ENCODE results near the gene IFNA2.

The IFNA2 gene

DNA sequence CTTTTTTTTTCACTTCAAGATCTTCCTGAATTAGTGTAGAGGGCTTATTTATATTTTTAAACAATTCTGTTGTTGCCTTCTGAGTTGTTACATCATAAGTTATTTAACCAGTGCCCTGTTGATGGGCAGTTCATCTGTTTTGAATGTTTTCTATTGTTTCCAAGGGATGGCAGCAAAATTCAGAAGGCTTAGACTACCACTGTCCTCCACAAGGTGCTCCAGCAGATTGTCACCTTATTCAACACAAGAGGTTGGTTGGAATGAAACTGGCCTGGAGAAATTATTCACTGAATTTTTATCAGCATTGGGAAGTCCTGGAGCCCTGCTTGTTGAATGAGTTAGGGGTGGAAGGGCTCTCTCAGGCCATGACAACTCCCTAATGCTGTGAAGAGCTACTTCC is 48.7 kb downstream of the IFNA2 start:
- Mint-ChIP-seq H3K36me3 (peaks cover 14% of the 10 kb centered on the region), H3K27me3 (peaks cover 3% of the 10 kb centered on the region), H3K9me3 (peaks cover 4% of the 10 kb centered on the region), H3K27ac (peak overlapping the region; percentile 84), H3K4me1 (peaks cover 44% of the 10 kb centered on the region), H3K4me3 (peak overlapping the region; percentile 76)

DNA sequence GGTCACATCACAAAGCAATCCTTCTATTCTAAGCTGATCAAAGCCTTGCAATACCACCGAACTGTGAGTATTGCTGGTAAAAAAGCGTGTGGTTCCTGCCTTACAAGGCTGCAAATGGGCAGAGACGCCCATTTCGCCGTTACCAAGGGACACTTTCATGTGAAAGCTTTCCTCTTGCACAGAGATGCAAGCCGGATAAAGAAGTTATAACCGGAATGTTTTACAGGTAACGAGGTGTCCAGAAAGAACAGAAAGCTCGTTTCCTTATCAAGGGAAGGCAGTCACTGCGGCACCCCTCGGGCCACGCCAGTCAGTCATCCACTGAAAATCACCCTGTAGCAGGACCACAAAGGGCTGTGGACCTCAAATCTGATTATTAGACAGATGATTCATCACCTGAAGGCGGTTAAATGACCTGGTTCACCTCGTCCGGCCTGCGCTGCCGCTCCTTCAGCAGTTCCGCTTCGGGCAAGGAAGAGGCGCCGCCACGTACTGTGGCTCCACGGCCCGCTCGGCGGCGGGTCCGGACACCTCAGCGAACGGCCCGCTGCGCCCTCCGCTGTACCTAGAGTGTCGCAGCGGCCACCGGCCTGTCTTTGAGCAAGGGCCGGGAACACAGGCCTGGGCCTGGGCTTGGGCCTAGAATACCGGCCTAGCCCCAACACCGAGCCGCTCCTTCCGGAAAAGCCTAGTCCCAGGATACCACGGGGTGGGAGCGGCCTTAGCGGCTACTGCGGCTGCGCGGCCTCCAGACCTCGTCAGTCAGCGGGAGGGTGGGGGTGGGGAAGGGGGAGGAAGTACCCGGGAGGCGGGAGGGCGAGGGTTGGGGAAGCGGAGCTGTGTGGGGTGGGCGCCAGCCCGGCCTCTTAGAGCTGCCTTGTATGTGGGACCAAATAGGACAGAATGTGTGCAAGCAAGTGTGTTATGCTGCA is 50.2 kb downstream of the IFNA2 start, which contains the start of gene KLHL9:
Gene KLHL9, minus strand, starts transcription at position 704 of the 932 bp plus-strand sequence. Its CDS starts 545 bp downstream, at position 159.
- Mint-ChIP-seq H3K9me3 (peaks cover 4% of the 10 kb centered on the region), H3K4me1 (peaks cover 59% of the 10 kb centered on the region), H3K27me3 (no peaks in the 10 kb centered on the region), H3K4me3 (peak within 1 kb of the TSS; percentile 93), H3K36me3 (peaks cover 14% of the 10 kb centered on the region), H3K27ac (peak within 1 kb of the TSS; percentile 95)
